Lung (tissue), 12 donors: ENCODE measurements around the gene CTDSP2. TPM values are rescaled to one million over a fixed set of nuclear protein-coding genes. Genes with fewer than 3 reads are reported as not detected.
"Not testable (repeated sequence)": the region's sequence is repeated elsewhere in the genome, so short reads cannot be mapped to it uniquely, and the experiment has no call there.

Experiments
- ATAC-seq: fragments of 200-7000 bp; cut with Tn5 transposase; one replicate; pipeline ENCODE4 v1.9.1; 2020; ENCODE audit warnings: moderate number of reproducible peaks; ENCODE audit not compliant: insufficient read depth, low FRiP score
- DNase-seq, 3 donors: peaks; one replicate each; pipeline ENCODE4 v3.0.0-alpha.2; 2013 to 2017
- H3K27ac ChIP-seq, 2 donors: one replicate each; pipeline ENCODE4 v1.5.1; 2013; ENCODE audit warnings: mild to moderate bottlenecking in 2 of 2, moderate library complexity in 2 of 2, control low read depth in 1 of 2, inconsistent platforms in 1 of 2, low read depth in 1 of 2, low read length in 1 of 2
- H3K27me3 ChIP-seq, 3 donors: one replicate each; pipeline ENCODE4 v1.5.1; 2013; ENCODE audit warnings: low read length in 2 of 3; ENCODE audit not compliant: control insufficient read depth in 3 of 3, insufficient read depth in 3 of 3
- H3K36me3 ChIP-seq, 4 donors: one replicate each; pipeline ENCODE4 v1.5.1; 2013; ENCODE audit warnings: low read length in 4 of 4, mild to moderate bottlenecking in 1 of 4, moderate library complexity in 1 of 4; ENCODE audit not compliant: control insufficient read depth in 4 of 4, insufficient read depth in 4 of 4
- H3K4me1 ChIP-seq, 5 donors: one replicate each; pipeline ENCODE4 v1.5.1; 2013; ENCODE audit warnings: low read length in 5 of 5, mild to moderate bottlenecking in 2 of 5, moderate library complexity in 1 of 5; ENCODE audit not compliant: control insufficient read depth in 5 of 5, insufficient read depth in 5 of 5
- H3K4me3 ChIP-seq: one replicate; pipeline ENCODE4 v1.5.1; 2013; ENCODE audit warnings: mild to moderate bottlenecking, control low read depth, moderate library complexity
- H3K9ac ChIP-seq, 2 donors: one replicate each; pipeline ENCODE4 v1.5.1; 2013; ENCODE audit warnings: low read length in 2 of 2, control low read depth in 1 of 2; ENCODE audit not compliant: insufficient read depth in 1 of 2
- H3K9me3 ChIP-seq, 4 donors: one replicate each; pipeline ENCODE4 v1.5.1; 2013; ENCODE audit warnings: low read length in 3 of 4, mild to moderate bottlenecking in 1 of 4, moderate library complexity in 1 of 4; ENCODE audit not compliant: control insufficient read depth in 4 of 4, insufficient read depth in 3 of 4
- CTCF ChIP-seq: IDR thresholded peaks from 2 replicates; pipeline ENCODE4 v1.5.1; 2012; ENCODE audit warnings: mild to moderate bottlenecking; ENCODE audit errors: control extremely low read depth, extremely low read depth
- WGBS, 2 donors: extraction: QIAGEN DNeasy Blood & Tissue Kit; methylation state at CpG; one replicate each; pipeline ENCODE4 v1.1.7; 2013; 5-methylcytosine and 5-hydroxymethylcytosine counted together
- polyA plus RNA-seq, 2 donors: library from polyadenylated mRNA; stranded (reverse); fragments of 200-250 nt; gene quantifications; one replicate each; pipeline ENCODE4 v1.2.1, GENCODE V29; 2013
- total RNA-seq, 2 donors: library from RNA; depleted of rRNA in 1 of 2; stranded (reverse); fragments of >200 nt in 1 of 2; gene quantifications; one replicate each; pipeline ENCODE4 v1.2.1, GENCODE V29; 2014 to 2021
- donor health status: control.
- donor health status: control.
- donor health status: Bipolar disorder and iron deficiency.
- donor health status: healthy.
- donor health status: DM: yes; HTN: yes; CAD: no.

CTDSP2 gene
- total and polyA plus RNA-seq, 4 donors = 46.8 to 179 (median 133) TPM

GRCh38 chr12:57775044-57775443 is 71.5 kb downstream of the CTDSP2 start:
- H3K4me1 ChIP-seq = peaks cover 3 to 16% (median 6%) of the 10 kb centered on the region in 5 donors
- DNase-seq = no peak

GRCh38 chr12:57774634-57775033 is 71.9 kb downstream of the CTDSP2 start:
- H3K27me3 ChIP-seq, H3K27ac ChIP-seq, H3K9ac ChIP-seq, DNase-seq, H3K9me3 ChIP-seq, ATAC-seq, H3K4me3 ChIP-seq: not testable (repeated sequence)
- WGBS, 2 donors = 93 to 96% methylated on average over 11 of the region's 11 CpGs
- H3K4me1 ChIP-seq = peaks cover 3 to 16% (median 6%) of the 10 kb centered on the region in 5 donors
- H3K36me3 ChIP-seq = peaks cover 3 to 22% (median 7%) of the 10 kb centered on the region in 4 donors

More at GRCh38 chr12:57775044-57775443, 71.5 kb downstream of the CTDSP2 start:
- H3K36me3 ChIP-seq = peaks cover 2 to 22% (median 5%) of the 10 kb centered on the region in 4 donors
- TF ChIP-seq CTCF = no peak
- H3K27ac ChIP-seq = no peak overlapping the region
- 89 to 100% methylated on average over 3 of the region's 3 CpGs for WGBS, 2 donors
- H3K27me3 ChIP-seq = no peaks in the 10 kb centered on the region
- no peak overlapping the region for H3K4me3 ChIP-seq
- H3K9ac ChIP-seq = no peak overlapping the region
- no peaks in the 10 kb centered on the region for H3K9me3 ChIP-seq
- no peak for ATAC-seq

- H3K27ac ChIP-seq = peak within 1 kb of the TSS; percentile 84 to 91
- no peaks in the 10 kb centered on the region for H3K27me3 ChIP-seq
- ATAC-seq (peak; percentile 62), DNase-seq (peak; percentile 64 to 74 (median 70))
- H3K4me3 ChIP-seq = peak within 1 kb of the TSS; percentile 83
- peaks cover 3 to 26% (median 11%) of the 10 kb centered on the region in 4 donors for H3K36me3 ChIP-seq
- peaks cover 3 to 16% (median 6%) of the 10 kb centered on the region in 5 donors for H3K4me1 ChIP-seq
- WGBS, 2 donors = 2 to 3% methylated on average over 65 to 67 of the region's 67 CpGs
- H3K9me3 ChIP-seq = no peaks in the 10 kb centered on the region
- peak within 1 kb of the TSS; percentile 46 to 88 for H3K9ac ChIP-seq
- TF ChIP-seq CTCF = no peak
These were observed 73.9 kb downstream of the CTDSP2 start, which contains the start of gene EEF1AKMT3 for GRCh38 chr12:57772429-57773322. Gene EEF1AKMT3 (plus strand): TSS chr12:57772614. CDS start chr12:57772725, 111 bp downstream.

- H3K27me3 ChIP-seq = peaks cover 0 to 7% (median 5%) of the 10 kb centered on the region in 3 donors
- ATAC-seq = peak; percentile 88
- DNase-seq = peak; percentile 98 to 99 (median 98)
- peak within 1 kb of the TSS; percentile 46 to 88 for H3K9ac ChIP-seq
- no peaks in the 10 kb centered on the region for H3K9me3 ChIP-seq
- peak; percentile 4 for TF ChIP-seq CTCF
- peaks cover 5 to 17% (median 6%) of the 10 kb centered on the region in 5 donors for H3K4me1 ChIP-seq
- peaks cover 3 to 22% (median 11%) of the 10 kb centered on the region in 4 donors for H3K36me3 ChIP-seq
- H3K4me3 ChIP-seq = peak within 1 kb of the TSS; percentile 83
- WGBS, 2 donors = 0 to 1% methylated on average over 28 of the region's 28 CpGs
- H3K27ac ChIP-seq = peak within 1 kb of the TSS; percentile 84 to 91
These were observed 74.6 kb downstream of the CTDSP2 start, which contains the start of gene METTL1 for GRCh38 chr12:57771873-57772428. Gene METTL1 (minus strand): TSS chr12:57772105. CDS start chr12:57772083, 22 bp downstream.
